Measurements from ENCODE around the gene PDE8B.

Gene PDE8B

GRCh38 chr5:77326986-77327734 is 116.7 kb downstream of the PDE8B start:
- DNase-seq = no peak

- DNase-seq = no peak
These were observed 118.6 kb downstream of the PDE8B start for GRCh38 chr5:77328930-77329647.

DNA sequence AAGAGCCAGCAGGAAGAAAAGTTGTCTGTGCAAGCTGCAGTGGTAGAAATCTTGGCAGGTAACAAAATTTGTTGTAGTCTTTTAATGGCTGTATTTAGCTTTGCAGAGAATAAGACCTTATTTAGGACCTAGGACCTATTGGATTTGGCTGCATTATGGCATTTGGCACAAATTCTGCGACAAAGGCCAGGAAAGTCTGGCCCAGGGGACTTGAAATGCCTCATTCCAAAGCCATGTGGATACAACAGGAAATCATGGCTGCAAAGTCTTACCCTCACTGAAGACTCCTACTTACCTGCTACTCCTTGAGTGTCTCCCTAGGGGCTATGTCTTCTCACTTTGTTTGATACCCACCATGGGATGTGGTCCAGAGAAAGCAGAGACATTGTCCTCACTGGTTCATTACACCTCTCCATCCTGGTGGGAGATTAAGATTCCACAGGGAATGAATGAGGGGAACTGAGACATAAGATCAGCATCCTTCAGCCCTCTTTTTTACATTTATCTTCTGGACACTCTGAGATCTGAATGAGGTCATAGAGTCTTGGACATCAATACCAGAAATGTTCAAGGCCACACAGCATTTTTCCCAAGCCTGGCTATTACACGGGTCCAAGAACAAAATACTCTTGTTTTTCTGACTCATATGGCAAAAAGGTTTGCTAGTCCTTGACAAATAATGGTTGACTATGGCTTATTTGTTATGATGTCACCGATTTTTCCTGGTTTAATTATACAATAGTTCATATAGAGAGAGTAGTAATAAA is 119.4 kb downstream of the PDE8B start:
- DNase-seq = no peak

- no peak for DNase-seq
These were observed 122.6 kb downstream of the PDE8B start for GRCh38 chr5:77333036-77333435.

DNA sequence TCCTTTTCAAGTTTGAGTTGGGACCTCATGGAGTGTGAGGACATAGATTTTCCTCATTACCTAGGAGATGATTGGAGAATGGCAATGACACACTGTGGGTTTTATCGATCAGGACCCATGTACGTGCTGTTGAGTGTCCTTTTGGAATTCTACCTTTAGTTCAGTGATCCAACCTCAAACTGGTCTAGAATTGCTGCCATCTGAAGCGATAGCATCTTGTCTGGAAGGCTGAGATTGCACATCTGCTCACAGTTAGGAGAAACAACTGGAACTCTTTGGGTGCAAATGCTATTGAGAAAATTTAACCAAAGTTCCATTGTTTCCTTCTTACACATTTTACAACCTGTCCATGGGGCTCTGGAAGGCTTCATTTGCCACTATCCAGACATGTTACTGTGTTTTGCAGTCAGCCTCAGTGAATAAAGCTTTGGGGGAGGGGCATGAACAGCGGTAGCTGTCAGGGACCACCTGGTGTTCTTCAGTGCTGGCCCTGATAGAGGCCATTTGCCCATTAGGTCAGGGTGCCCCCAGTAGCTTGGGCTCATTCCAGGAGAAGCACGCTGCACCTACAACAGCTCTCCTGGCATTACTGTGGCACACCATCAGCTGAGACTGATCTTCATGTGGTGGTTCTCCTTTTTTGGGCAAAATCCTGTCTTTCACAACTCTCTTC is 123.1 kb downstream of the PDE8B start:
- DNase-seq = no peak

DNA sequence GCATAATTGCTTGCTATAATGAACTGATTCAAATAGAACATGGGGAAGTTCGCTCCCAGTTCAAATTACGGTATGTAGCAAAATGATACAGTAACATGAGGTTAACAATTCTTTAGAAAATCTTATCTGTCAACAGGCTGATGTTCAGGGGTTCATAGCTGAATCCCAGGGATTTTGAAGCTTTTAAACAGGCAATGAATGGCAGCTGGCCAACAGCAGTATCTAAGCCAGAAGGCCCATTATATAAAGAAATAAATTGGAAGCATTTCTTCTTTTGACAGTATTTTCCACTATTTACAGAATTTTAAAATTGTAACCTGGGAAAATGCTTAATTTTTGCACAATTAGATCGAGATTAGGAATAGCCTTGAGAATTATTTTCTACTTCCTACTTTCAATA is 126.8 kb downstream of the PDE8B start:
- no peak for DNase-seq

- DNase-seq = peak; percentile 4
These were observed 127.2 kb downstream of the PDE8B start for GRCh38 chr5:77337686-77338085.

DNA sequence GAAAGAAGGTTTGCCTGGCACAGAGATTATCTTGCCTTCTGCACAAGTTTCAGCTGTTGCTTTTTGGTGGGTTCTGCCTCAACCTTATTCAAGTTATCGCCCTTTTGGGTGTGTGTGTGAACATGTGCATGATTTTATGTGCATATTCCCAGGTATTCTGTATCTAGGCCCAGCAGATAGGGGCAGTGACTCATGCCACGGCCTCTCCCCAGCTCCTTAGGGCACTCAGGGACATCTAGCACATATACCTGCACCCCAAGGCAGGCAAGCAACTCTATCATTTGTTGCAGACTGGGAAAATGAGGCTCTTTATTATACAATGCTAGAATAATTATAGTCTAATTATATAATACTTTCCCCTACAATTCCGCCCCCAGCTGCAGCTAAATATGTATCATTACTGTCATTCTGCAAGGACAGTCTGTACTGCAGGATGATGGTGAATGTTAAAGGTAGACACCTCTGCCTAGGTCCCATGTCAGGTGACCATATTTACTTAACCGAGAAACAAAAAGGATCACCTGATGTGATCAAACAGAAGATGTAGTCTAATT is 128.9 kb downstream of the PDE8B start:
- no peak for DNase-seq

DNA sequence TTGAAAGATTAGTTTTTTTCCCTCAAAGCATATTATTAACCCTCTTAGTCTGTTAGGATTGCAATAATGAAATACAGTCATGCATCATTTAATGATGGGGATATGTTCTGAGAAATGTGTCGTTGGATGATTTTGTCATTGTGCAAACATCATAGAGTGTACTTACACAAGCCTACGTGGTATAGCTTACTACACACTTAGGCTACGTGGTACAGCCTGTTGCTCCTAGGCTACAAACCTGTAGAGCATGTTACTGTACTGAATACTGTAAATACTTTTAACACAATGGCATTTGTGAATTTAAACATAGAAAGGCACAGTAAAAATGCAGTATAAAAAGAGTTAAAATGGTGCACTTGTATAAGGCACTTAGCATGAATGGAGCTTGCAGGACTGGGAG is 132.7 kb downstream of the PDE8B start:
- no peak for DNase-seq

GRCh38 chr5:77347435-77348098 is 137.1 kb downstream of the PDE8B start:
- DNase-seq = no peak

GRCh38 chr5:77353251-77353650 is 142.8 kb downstream of the PDE8B start:
- DNase-seq = no peak

DNA sequence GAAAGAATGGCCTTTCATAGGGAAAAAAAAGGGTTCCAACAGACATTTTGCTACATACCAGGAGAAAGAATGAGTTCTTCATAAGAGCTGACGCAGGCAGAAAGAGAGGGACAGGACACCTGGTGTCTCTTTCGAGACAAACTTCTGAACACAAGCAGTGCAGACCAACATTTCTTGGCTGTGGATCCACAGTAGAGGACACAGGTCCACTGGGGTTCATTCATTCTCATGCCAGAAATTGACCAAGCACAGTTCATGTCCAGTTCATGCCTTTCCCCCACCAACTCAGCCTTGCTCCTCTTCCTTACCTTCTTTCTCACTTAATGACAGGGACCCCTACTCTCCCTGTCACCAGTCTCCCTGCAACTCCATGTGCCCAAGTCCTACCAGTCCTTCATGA is 144.0 kb downstream of the PDE8B start:
- DNase-seq = no peak

DNA sequence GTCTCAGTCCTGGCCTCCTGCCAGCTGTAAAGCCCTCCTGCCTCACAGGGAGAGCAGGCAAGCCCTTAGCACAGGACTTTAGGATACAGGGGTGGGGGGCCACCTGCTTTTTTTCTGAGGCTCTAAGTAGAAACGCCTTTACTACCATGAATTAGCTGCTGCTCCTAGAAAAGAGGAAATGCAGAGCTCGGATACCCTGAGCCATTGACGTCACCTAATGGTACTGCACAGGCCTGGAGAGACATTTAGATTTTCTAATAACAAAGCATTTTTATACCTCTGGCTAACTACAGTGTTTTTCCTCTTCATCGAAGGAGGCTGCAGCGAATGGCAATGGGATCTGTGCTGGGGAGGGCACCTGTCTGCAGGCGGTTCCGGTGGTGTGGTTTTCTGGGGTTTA is 144.6 kb downstream of the PDE8B start:
- DNase-seq = no peak

- DNase-seq = no peak
These were observed 145.3 kb downstream of the PDE8B start for GRCh38 chr5:77355751-77356150.

- DNase-seq = peak; percentile 60
These were observed 146.3 kb downstream of the PDE8B start for GRCh38 chr5:77356740-77357139.

DNA sequence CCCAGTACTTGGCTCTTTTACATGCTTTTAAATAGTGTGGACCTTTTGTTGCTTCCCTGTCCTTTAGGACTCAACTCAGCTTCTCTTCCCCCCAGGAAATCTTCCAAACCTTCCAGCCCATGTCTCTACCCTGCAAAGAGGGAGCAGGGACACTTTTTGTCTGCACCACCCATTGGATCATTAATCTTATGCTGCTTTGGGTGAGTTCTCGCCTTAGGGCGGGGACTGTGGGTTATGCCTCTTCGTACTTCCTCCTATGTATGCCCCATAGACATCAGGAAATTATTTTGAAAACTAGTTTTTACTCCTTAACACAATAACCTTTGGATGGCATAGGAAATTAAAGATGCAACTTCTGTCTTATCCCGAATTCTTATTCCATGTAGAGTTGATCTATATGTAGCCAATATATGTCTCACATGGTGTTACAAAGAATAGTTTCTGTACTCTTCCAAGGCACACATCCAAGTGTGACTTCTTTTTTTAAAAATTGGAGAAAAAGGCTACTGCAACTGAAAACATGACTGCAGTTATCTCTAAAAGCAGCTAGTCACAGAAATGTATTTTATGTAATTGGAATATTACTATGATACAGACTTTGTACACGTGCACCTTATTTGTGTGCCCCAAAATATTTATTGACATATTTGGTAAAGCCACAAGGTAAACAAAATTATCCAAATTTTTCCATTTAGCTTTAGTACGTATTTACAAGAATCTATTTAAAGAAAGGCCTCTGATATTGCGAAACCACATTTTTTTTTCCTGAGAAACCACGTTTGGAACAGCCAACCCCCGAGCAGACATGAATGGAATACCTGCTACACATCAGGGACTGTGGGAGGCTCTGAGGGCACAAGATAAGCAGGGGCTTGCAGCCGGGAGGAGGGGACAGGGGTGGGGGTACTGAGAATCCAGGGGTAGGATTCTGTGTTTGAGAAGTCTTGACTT is 148.1 kb downstream of the PDE8B start:
- peak; percentile 74 for DNase-seq

DNA sequence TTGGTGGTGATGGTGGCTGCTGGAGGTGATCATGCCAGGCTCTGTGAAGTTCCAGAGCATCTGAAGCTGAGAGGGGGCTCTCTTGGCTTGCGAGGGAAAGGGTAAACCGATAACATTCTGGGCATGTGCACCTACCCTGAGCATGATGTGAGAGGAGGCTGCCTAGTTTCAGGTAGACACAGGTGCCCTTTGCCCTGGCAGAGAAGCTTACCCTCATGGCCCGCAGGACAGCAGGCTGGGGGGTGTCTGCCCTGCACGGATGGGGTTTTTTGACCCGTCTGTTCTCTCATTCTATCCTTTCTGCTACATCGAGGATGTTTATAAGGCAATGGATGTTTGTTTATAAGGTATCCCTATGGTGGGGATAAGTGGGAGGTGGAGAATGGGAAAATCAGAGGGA is 148.8 kb downstream of the PDE8B start:
- DNase-seq = no peak

DNA sequence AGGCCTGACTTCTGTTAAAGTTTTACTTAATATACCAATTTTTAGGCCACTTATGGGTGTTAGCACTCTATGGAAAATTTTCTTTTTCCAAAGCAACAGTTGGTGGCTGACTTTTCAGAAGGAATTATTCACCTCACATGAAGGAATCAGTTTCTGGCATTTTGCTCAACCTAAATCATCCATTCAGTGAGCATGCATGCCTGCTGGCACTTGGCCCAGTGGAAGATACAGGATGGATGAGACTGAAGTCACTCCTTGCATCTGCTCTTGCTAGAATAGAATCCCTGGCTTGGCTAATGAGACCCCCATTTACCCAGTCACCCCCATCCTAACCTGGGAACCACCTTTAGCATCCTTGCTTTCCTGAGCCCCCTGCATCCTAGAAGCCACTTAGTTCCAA is 149.9 kb downstream of the PDE8B start:
- DNase-seq = peak; percentile 37

DNA sequence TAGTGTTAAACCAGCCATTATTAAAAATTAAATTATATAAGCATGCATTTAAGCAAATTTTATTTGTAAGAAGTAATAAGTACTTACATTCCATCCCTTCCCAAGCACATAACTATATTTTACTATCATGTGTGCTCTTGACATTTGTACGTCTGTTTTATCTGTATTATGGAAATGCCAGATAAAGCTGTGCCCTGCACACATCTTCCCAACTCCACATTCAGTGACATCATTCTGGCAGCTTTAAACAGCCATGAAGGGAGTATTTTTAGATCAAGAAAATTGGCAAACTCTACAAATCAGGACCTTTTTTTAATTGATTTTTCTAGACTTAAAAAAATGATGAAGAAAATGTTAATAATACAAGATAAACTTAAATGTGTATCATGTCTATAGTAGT is 150.5 kb downstream of the PDE8B start:
- DNase-seq = no peak

DNA sequence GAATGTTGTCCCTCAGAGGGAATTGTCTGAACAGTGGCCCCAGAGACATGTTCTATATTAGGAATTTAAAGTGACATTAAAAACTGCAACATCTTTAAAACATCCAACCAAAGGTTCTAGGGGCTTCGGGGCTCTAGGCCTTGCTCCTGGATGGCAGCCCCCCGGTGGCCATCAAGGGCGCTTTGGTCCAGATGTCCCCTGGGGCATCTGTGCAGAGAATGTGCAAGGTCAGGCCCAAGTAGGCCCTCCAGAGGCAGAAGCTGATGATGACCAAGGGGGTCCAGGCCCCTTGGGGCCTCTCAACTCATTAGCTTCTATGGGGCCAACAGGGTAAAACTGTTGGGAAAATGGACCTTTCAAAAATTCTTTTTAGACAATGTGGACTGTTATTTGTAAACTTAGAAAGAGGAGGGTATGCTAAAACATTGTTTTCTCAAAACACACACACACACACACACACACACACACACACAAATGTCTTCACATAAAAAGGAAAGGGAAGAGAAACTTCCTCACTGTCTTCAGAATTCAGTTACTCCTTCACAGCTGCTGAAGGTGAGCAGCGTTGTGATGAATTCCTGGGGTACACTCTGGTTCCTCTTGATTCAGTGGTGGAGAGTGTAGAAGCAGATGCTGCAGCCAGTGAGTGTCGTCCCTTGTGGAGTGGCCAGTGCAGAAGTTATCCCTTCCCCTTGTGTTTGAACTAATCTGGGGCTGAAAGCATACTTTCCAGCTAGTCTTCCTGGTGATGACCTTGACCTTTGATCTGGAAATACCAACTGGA is 156.4 kb downstream of the PDE8B start:
- no peak for DNase-seq
